GM12891 (cell line): Measurements from ENCODE around the gene MAD1L1.

ENCODE experiments used
- PAX5 ChIP-seq: IDR thresholded peaks from 2 replicates; pipeline ENCODE4 v1.6.1; 2011; ENCODE audit warnings: low read length, moderate library complexity, mild to moderate bottlenecking; ENCODE audit not compliant: insufficient read depth, severe bottlenecking
- POLR2A ChIP-seq: IDR thresholded peaks from 2 replicates; pipeline ENCODE4 v1.6.1; 2011; ENCODE audit warnings: low read depth, low read length, control low read depth
- POLR2AphosphoS5 ChIP-seq: IDR thresholded peaks from 2 replicates; pipeline ENCODE4 v1.6.1; 2011; ENCODE audit warnings: low read depth, low read length, control low read depth
- POU2F2 ChIP-seq: IDR thresholded peaks from 2 replicates; pipeline ENCODE4 v1.6.1; 2011; ENCODE audit warnings: low read depth, mild to moderate bottlenecking, control low read depth, low read length, moderate library complexity
- SPI1 ChIP-seq: IDR thresholded peaks from 2 replicates; pipeline ENCODE4 v1.6.1; 2011; ENCODE audit warnings: low read depth, low read length, control low read depth
- TAF1 ChIP-seq: IDR thresholded peaks from 2 replicates; pipeline ENCODE4 v1.6.1; 2011; ENCODE audit warnings: low read depth, low read length, control low read depth

DNA sequence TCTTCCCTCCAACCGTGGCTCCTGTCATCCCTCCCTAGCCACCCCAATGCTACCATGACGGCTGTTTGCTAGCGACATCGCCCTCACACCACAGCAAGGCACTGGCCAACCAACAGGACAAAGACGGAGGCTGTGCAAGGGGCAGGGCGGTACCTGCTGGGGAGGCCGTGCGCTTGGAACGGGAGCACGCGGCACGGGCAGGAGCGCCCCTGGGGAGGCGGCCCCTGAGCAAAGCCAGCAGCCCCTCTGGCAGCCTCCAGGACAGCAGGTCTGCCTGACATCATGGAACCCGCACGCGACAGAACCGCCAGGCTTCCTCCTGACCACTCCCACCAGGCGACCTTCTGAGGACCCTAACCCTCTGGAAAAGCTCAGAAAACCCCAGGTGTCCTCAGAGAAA lies 12.7 kb downstream of the MAD1L1 start:
- TF ChIP-seq TAF1 (no peak), POLR2A (no peak), PAX5 (no peak), POLR2AphosphoS5 (no peak), SPI1 (no peak), POU2F2 (no peak)
